ENCODE data around the gene OR6J1. TPM values are rescaled to one million over a fixed set of nuclear protein-coding genes. Genes with fewer than 3 reads are reported as not detected.

The OR6J1 gene
- total RNA-seq, 2 donors from 2014 or later = not detected

DNA sequence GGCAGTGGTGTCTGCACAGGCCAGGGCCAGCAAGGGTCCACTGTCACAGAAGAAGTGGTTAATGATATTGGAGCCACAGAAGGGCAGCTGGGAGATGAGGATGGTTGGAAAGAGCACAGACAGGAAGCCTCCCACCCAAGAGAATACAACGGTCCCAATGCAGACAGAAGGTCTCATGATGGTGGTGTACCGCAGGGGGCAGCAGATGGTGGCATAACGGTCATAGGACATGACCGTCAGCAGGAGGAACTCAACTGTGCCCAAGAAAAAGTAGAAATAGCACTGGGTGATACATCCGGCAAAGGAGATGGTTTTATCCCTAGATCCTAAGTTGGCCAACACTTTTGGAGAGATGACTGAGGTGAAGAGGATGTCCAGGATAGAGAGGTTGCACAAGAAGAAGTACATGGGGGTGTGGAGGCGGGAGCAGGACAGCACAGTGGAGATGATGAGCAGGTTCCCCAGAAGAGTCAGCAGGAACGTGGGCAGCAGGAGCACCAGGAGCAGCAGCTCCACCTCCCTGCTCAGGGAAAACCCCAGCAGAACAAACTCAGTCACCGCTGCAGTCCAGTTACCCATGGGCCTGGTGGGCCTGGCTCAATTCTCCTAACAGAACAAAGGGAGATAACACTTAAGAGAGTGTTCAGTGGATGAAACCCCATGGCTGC is 9.8 kb downstream of the OR6J1 start:
- Histone ChIP-seq H3K9me3 (no peaks in the 10 kb centered on the region), H3K4me3 (no peak overlapping the region), H3K27ac (no peak overlapping the region), H3K4me1 (no peaks in the 10 kb centered on the region), H3K36me3 (no peaks in the 10 kb centered on the region), H3K27me3 (no peaks in the 10 kb centered on the region)
- no peak for DNase-seq (ENCODE audit: low spot score)
- TF ChIP-seq, protein P1, sequence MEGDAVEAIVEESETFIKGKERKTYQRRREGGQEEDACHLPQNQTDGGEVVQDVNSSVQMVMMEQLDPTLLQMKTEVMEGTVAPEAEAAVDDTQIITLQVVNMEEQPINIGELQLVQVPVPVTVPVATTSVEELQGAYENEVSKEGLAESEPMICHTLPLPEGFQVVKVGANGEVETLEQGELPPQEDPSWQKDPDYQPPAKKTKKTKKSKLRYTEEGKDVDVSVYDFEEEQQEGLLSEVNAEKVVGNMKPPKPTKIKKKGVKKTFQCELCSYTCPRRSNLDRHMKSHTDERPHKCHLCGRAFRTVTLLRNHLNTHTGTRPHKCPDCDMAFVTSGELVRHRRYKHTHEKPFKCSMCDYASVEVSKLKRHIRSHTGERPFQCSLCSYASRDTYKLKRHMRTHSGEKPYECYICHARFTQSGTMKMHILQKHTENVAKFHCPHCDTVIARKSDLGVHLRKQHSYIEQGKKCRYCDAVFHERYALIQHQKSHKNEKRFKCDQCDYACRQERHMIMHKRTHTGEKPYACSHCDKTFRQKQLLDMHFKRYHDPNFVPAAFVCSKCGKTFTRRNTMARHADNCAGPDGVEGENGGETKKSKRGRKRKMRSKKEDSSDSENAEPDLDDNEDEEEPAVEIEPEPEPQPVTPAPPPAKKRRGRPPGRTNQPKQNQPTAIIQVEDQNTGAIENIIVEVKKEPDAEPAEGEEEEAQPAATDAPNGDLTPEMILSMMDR (IDR thresholded peaks at IDR 0.05) = no peak

DNA sequence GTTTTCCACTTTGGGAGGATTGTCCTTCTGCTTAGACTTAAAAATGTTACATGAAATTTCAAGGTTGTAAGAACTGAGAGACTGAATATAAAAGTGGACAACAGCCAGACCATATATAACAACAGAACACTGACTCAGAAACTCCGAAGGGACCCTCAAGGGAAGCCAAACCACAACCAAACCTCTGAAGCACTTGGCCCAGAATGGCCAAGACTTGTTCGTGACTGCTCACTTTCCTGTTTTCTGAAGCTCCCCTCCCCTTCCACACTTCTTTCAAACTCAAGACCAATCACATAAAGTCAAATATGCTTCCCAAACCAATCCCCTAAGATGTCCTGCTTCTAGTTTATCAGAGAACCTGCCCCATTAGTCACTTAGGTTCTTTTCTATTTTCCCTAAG is 13.7 kb downstream of the OR6J1 start:
- no peaks in the 10 kb centered on the region for H3K27me3 ChIP-seq
- H3K4me1 ChIP-seq = no peaks in the 10 kb centered on the region
- H3K36me3 ChIP-seq = no peaks in the 10 kb centered on the region
- H3K4me3 ChIP-seq = no peak overlapping the region
- no peak overlapping the region for H3K27ac ChIP-seq
- no peaks in the 10 kb centered on the region for H3K9me3 ChIP-seq
- TF ChIP-seq, protein P1 (IDR thresholded peaks at IDR 0.05) = no peak
- no peak for DNase-seq (ENCODE audit: low spot score)

DNA sequence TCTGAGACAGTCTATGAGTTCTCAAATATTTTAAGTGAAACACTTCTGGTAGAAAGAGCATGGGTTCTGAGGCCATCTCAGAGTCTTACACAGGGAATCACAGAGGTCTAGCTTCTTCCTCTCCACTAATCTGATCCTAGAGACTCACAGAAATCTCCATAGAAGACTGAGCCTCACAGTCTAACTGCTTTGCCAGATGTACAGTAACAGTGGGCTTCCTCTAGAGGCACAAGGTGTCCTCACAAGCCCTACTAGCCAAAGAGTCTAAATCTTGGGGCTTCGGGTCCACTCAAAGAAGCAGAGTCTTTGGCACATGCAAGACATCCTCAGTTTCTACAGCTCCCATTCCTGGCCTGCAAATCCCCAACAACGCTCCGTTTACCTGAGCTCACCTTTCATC is 14.1 kb downstream of the OR6J1 start:
- Histone ChIP-seq H3K36me3 (no peaks in the 10 kb centered on the region), H3K27ac (no peak overlapping the region), H3K4me3 (no peak overlapping the region), H3K4me1 (no peaks in the 10 kb centered on the region), H3K9me3 (no peaks in the 10 kb centered on the region), H3K27me3 (no peaks in the 10 kb centered on the region)
- TF ChIP-seq, protein P1 (IDR thresholded peaks at IDR 0.05) = no peak
- DNase-seq (ENCODE audit: low spot score) = no peak

DNA sequence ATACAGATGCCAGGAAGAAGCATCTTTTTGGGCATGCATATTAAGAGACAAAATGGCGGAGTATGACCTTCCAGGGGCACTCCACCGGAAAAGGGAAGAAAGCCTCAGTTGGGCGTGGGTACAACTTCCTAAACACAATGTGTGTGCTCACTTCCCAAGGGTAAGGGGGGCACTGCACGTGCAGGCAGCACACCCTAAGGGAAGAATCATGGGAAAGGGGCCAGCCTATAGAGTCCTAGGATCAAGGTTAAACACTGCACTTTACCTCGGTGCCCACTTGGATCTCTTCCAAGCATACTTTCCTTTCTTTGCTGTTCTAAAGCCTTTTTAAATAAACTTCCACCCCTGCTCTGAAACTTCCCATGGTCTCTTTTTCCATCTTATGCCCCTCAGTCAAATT is 14.8 kb downstream of the OR6J1 start:
- H3K36me3 ChIP-seq = no peaks in the 10 kb centered on the region
- no peak for DNase-seq (ENCODE audit: low spot score)
- TF ChIP-seq, protein P1 (IDR thresholded peaks at IDR 0.05) = no peak
- no peaks in the 10 kb centered on the region for H3K9me3 ChIP-seq
- no peaks in the 10 kb centered on the region for H3K4me1 ChIP-seq
- no peak overlapping the region for H3K27ac ChIP-seq
- no peaks in the 10 kb centered on the region for H3K27me3 ChIP-seq
- H3K4me3 ChIP-seq = no peak overlapping the region

DNA sequence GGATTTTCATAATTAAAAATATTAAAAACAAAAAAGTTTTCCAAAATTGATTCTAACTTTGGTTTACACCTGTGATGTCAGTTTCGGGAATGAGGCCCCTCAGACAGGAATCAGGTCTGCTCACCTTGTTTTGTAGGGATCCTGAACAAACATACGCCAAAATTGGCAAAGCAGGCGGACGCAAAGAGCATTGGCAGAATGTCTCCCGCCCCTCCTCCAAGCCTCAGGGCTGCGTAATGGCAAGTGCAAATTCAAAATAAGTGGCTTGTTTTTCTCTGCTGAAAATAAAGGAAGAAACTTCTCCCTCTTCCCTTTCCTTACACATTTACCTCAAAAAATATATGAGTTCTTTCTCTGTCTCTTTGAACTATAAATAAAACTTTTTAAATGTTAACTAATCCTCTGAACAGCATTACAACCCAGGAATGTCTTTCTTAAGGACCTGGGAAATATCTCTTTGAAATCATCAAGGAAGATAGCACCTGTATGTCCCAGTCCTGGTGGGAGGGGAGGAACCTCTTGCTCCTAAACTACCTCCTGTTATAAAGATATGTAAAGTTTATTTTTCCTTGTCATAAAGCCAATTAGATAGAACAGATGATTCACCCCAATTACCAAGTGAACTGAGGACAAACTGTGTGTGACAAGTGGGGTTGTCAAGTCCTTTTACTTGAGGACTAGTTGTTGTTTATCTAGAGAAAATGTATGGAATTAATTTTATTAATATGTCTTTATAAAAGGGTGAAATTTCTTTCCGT is 16.5 kb downstream of the OR6J1 start:
- no peaks in the 10 kb centered on the region for H3K9me3 ChIP-seq
- H3K4me1 ChIP-seq = no peaks in the 10 kb centered on the region
- TF ChIP-seq, protein P1 (IDR thresholded peaks at IDR 0.05) = no peak
- no peaks in the 10 kb centered on the region for H3K36me3 ChIP-seq
- no peaks in the 10 kb centered on the region for H3K27me3 ChIP-seq
- H3K27ac ChIP-seq = no peak overlapping the region
- DNase-seq (ENCODE audit: low spot score) = no peak
- H3K4me3 ChIP-seq = no peak overlapping the region

Measured in right atrium auricular region (tissue), 2 donors.